ENCODE data around the gene PPP1R15A. TPM values are rescaled to one million over a fixed set of nuclear protein-coding genes. Genes with fewer than 3 reads are reported as not detected.

PPP1R15A gene
- 72.6 TPM for polyA plus RNA-seq (2012; ENCODE audit: low read depth, missing spikeins)

GRCh38 chr19:48872182-48872883 is at the start of gene PPP1R15A:
PPP1R15A (plus strand) TSS chr19:48872421; CDS start chr19:48873234, 813 bp downstream.
- DNase-seq (ENCODE audit: insufficient read length, low spot score) (peak; percentile 86), FAIRE-seq (peak; percentile 97)
- peak; percentile 100 for TF ChIP-seq POLR2AphosphoS5 (IDR thresholded peaks at IDR 0.05; ENCODE audit: low read depth, low read length)
- TF ChIP-seq TAF1 (IDR thresholded peaks at IDR 0.05; ENCODE audit: low read depth, low read length), result peak; percentile 95
- TF ChIP-seq POLR2A (IDR thresholded peaks at IDR 0.05; ENCODE audit: low read depth, low read length), result peak; percentile 100
- TF ChIP-seq SPI1 (IDR thresholded peaks at IDR 0.05; ENCODE audit: low read depth, low read length), result peak; percentile 84
- peak; percentile 92 for TF ChIP-seq POU2F2 (IDR thresholded peaks at IDR 0.05; ENCODE audit: low read depth, low read length)
- peak; percentile 69 for TF ChIP-seq PAX5 (IDR thresholded peaks at IDR 0.05; ENCODE audit: insufficient read depth, low read length, severe bottlenecking)

- no peak for TF ChIP-seq SPI1 (IDR thresholded peaks at IDR 0.05; ENCODE audit: low read depth, low read length)
- FAIRE-seq, result no peak
These were observed 49.7 kb upstream of the PPP1R15A start for GRCh38 chr19:48822514-48822913.

GRCh38 chr19:48826606-48827020 is 45.6 kb upstream of the PPP1R15A start:
- FAIRE-seq (no peak), DNase-seq (ENCODE audit: insufficient read length, low spot score) (no peak)
- TF ChIP-seq POU2F2 (IDR thresholded peaks at IDR 0.05; ENCODE audit: low read depth, low read length), result no peak
- TF ChIP-seq TAF1 (IDR thresholded peaks at IDR 0.05; ENCODE audit: low read depth, low read length), result no peak
- no peak for TF ChIP-seq POLR2AphosphoS5 (IDR thresholded peaks at IDR 0.05; ENCODE audit: low read depth, low read length)
- no peak for TF ChIP-seq POLR2A (IDR thresholded peaks at IDR 0.05; ENCODE audit: low read depth, low read length)
- TF ChIP-seq PAX5 (IDR thresholded peaks at IDR 0.05; ENCODE audit: insufficient read depth, low read length, severe bottlenecking), result no peak
- no peak for TF ChIP-seq SPI1 (IDR thresholded peaks at IDR 0.05; ENCODE audit: low read depth, low read length)

More at GRCh38 chr19:48822514-48822913, 49.7 kb upstream of the PPP1R15A start:
- no peak for DNase-seq (ENCODE audit: insufficient read length, low spot score)

GRCh38 chr19:48830088-48830487 is 42.1 kb upstream of the PPP1R15A start:
- TF ChIP-seq POU2F2 (IDR thresholded peaks at IDR 0.05; ENCODE audit: low read depth, low read length), result no peak
- TF ChIP-seq SPI1 (IDR thresholded peaks at IDR 0.05; ENCODE audit: low read depth, low read length), result no peak
- TF ChIP-seq POLR2A (IDR thresholded peaks at IDR 0.05; ENCODE audit: low read depth, low read length), result no peak
- TF ChIP-seq TAF1 (IDR thresholded peaks at IDR 0.05; ENCODE audit: low read depth, low read length), result no peak
- no peak for TF ChIP-seq PAX5 (IDR thresholded peaks at IDR 0.05; ENCODE audit: insufficient read depth, low read length, severe bottlenecking)
- TF ChIP-seq POLR2AphosphoS5 (IDR thresholded peaks at IDR 0.05; ENCODE audit: low read depth, low read length), result no peak
- FAIRE-seq (no peak), DNase-seq (ENCODE audit: insufficient read length, low spot score) (no peak)

- FAIRE-seq (no peak), DNase-seq (ENCODE audit: insufficient read length, low spot score) (no peak)
- TF ChIP-seq POU2F2 (IDR thresholded peaks at IDR 0.05; ENCODE audit: low read depth, low read length), result no peak
- no peak for TF ChIP-seq POLR2AphosphoS5 (IDR thresholded peaks at IDR 0.05; ENCODE audit: low read depth, low read length)
- TF ChIP-seq TAF1 (IDR thresholded peaks at IDR 0.05; ENCODE audit: low read depth, low read length), result no peak
- TF ChIP-seq SPI1 (IDR thresholded peaks at IDR 0.05; ENCODE audit: low read depth, low read length), result no peak
- TF ChIP-seq POLR2A (IDR thresholded peaks at IDR 0.05; ENCODE audit: low read depth, low read length), result no peak
- TF ChIP-seq PAX5 (IDR thresholded peaks at IDR 0.05; ENCODE audit: insufficient read depth, low read length, severe bottlenecking), result no peak
These were observed 41.3 kb upstream of the PPP1R15A start for GRCh38 chr19:48830965-48831364.

GRCh38 chr19:48833049-48833448 is 39.2 kb upstream of the PPP1R15A start:
- DNase-seq (ENCODE audit: insufficient read length, low spot score) (no peak), FAIRE-seq (no peak)

GRCh38 chr19:48833977-48834376 is 38.2 kb upstream of the PPP1R15A start:
- TF ChIP-seq POLR2AphosphoS5 (IDR thresholded peaks at IDR 0.05; ENCODE audit: low read depth, low read length), result no peak
- TF ChIP-seq TAF1 (IDR thresholded peaks at IDR 0.05; ENCODE audit: low read depth, low read length), result no peak
- TF ChIP-seq SPI1 (IDR thresholded peaks at IDR 0.05; ENCODE audit: low read depth, low read length), result no peak
- no peak for TF ChIP-seq PAX5 (IDR thresholded peaks at IDR 0.05; ENCODE audit: insufficient read depth, low read length, severe bottlenecking)
- TF ChIP-seq POU2F2 (IDR thresholded peaks at IDR 0.05; ENCODE audit: low read depth, low read length), result no peak
- TF ChIP-seq POLR2A (IDR thresholded peaks at IDR 0.05; ENCODE audit: low read depth, low read length), result no peak
- FAIRE-seq (no peak), DNase-seq (ENCODE audit: insufficient read length, low spot score) (no peak)

More at GRCh38 chr19:48833049-48833448, 39.2 kb upstream of the PPP1R15A start:
- TF ChIP-seq TAF1 (IDR thresholded peaks at IDR 0.05; ENCODE audit: low read depth, low read length) (no peak), POLR2AphosphoS5 (IDR thresholded peaks at IDR 0.05; ENCODE audit: low read depth, low read length) (no peak), POU2F2 (IDR thresholded peaks at IDR 0.05; ENCODE audit: low read depth, low read length) (no peak), SPI1 (IDR thresholded peaks at IDR 0.05; ENCODE audit: low read depth, low read length) (no peak), POLR2A (IDR thresholded peaks at IDR 0.05; ENCODE audit: low read depth, low read length) (no peak), PAX5 (IDR thresholded peaks at IDR 0.05; ENCODE audit: insufficient read depth, low read length, severe bottlenecking) (no peak)

- peak; percentile 98 for FAIRE-seq
These were observed 36.5 kb upstream of the PPP1R15A start for GRCh38 chr19:48835734-48836088.

GRCh38 chr19:48836089-48837017 is 35.9 kb upstream of the PPP1R15A start, which contains the start of gene HSD17B14:
HSD17B14 (minus strand) TSS chr19:48836491; CDS start chr19:48836411, 80 bp downstream.
- TF ChIP-seq SPI1 (IDR thresholded peaks at IDR 0.05; ENCODE audit: low read depth, low read length), result no peak
- TF ChIP-seq TAF1 (IDR thresholded peaks at IDR 0.05; ENCODE audit: low read depth, low read length), result no peak
- TF ChIP-seq POLR2A (IDR thresholded peaks at IDR 0.05; ENCODE audit: low read depth, low read length), result no peak
- no peak for TF ChIP-seq POLR2AphosphoS5 (IDR thresholded peaks at IDR 0.05; ENCODE audit: low read depth, low read length)
- no peak for TF ChIP-seq POU2F2 (IDR thresholded peaks at IDR 0.05; ENCODE audit: low read depth, low read length)
- TF ChIP-seq PAX5 (IDR thresholded peaks at IDR 0.05; ENCODE audit: insufficient read depth, low read length, severe bottlenecking), result no peak
- FAIRE-seq, result no peak
- DNase-seq (ENCODE audit: insufficient read length, low spot score), result no peak

More at GRCh38 chr19:48835734-48836088, 36.5 kb upstream of the PPP1R15A start:
- no peak for TF ChIP-seq PAX5 (IDR thresholded peaks at IDR 0.05; ENCODE audit: insufficient read depth, low read length, severe bottlenecking)
- TF ChIP-seq TAF1 (IDR thresholded peaks at IDR 0.05; ENCODE audit: low read depth, low read length), result no peak
- TF ChIP-seq SPI1 (IDR thresholded peaks at IDR 0.05; ENCODE audit: low read depth, low read length), result no peak
- no peak for TF ChIP-seq POLR2AphosphoS5 (IDR thresholded peaks at IDR 0.05; ENCODE audit: low read depth, low read length)
- DNase-seq (ENCODE audit: insufficient read length, low spot score), result peak; percentile 87
